ENCODE data around the gene HAGHL. TPM values are rescaled to one million over a fixed set of nuclear protein-coding genes. Genes with fewer than 3 reads are reported as not detected.

The HAGHL gene
- total and polyA plus RNA-seq, 2 donors from 2014 or later: 7.5 to 18.0 TPM

DNA sequence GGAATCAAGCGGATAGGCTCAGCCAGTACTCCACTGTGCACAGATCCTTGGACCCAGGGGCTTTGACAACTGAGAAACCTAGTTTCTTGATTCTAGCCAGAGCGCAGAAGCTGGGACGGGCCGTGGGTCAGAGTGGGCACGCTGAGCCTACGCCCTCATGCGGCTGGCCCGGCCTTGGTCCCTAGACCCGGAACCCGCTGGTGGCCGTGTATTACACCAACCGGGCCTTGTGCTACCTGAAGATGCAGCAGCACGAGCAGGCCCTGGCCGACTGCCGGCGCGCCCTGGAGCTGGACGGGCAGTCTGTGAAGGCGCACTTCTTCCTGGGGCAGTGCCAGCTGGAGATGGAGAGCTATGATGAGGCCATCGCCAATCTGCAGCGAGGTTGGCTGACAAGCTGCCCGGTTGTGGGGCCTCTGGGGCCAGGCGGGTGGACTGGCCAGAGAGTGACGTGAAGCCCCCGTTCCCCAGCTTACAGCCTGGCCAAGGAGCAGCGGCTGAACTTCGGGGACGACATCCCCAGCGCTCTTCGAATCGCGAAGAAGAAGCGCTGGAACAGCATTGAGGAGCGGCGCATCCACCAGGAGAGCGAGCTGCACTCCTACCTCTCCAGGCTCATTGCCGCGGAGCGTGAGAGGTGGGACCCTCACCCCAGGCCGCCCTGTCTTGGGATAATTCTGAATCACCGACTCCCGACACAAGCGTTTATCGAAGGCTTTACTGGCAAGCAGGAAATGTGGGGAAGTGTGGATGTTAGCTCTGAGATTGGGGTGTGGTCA, 45.8 kb upstream of the HAGHL start:
- Histone ChIP-seq H3K27me3 (ENCODE audit: control insufficient read depth, insufficient read depth, low read length) (no peaks in the 10 kb centered on the region), H3K4me3 (ENCODE audit: low read length in 3 of 3) (peak overlapping the region; percentile 42 to 79 (median 77)), H3K4me1 (ENCODE audit: control insufficient read depth in 2 of 3, insufficient read depth in 2 of 3, low read depth in 1 of 3, low read length in 3 of 3) (peaks cover 0 to 42% (median 12%) of the 10 kb centered on the region in 3 donors), H3K9me3 (ENCODE audit: control insufficient read depth in 2 of 3, insufficient read depth in 1 of 3, low read length in 3 of 3) (no peaks in the 10 kb centered on the region), H3K36me3 (ENCODE audit: control insufficient read depth in 2 of 3, insufficient read depth in 3 of 3, low read length in 3 of 3) (peaks cover 5 to 19% (median 8%) of the 10 kb centered on the region in 3 donors), H3K27ac (ENCODE audit: low read depth in 2 of 2, low read length in 2 of 2) (peak overlapping the region in 1 of 2 donors; percentile 34), H3K9ac (ENCODE audit: low read length in 3 of 3) (peak overlapping the region in 2 of 3 donors; percentile 64 to 71)
- intact Hi-C loops (cut with DNase I): no loop called here
- no peak for TF ChIP-seq CTCF (IDR thresholded peaks at IDR 0.05; ENCODE audit: borderline replicate concordance, extremely low read depth, insufficient read depth)
- FAIRE-seq (no peak), DNase-seq (no peak)

DNA sequence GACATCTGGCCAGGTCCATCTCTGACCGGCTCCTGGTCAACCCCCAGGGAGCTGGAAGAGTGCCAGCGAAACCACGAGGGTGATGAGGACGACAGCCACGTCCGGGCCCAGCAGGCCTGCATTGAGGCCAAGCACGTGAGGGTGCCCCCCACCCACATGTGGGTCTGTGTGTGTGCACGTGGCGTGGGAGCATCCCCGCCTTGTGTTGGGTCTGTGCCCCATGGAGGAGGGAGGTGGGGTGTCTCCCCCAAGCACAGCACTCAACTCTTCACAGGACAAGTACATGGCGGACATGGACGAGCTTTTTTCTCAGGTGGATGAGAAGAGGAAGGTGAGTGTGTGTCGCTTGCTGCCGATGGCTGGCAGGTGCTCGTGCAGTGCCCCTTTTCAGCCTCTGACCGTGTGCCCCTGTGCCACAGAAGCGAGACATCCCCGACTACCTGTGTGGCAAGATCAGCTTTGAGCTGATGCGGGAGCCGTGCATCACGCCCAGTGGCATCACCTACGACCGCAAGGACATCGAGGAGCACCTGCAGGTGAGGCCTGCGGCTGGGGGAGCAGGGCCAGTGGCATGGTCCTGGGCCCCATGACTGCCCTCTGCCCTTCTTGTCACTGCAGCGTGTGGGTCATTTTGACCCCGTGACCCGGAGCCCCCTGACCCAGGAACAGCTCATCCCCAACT, 45.0 kb upstream of the HAGHL start:
- peak overlapping the region in 1 of 2 donors; percentile 34 for H3K27ac ChIP-seq (ENCODE audit: low read depth in 2 of 2, low read length in 2 of 2)
- peaks cover 5 to 21% (median 8%) of the 10 kb centered on the region in 3 donors for H3K36me3 ChIP-seq (ENCODE audit: control insufficient read depth in 2 of 3, insufficient read depth in 3 of 3, low read length in 3 of 3)
- DNase-seq: no peak
- H3K4me1 ChIP-seq (ENCODE audit: control insufficient read depth in 2 of 3, insufficient read depth in 2 of 3, low read depth in 1 of 3, low read length in 3 of 3): peaks cover 0 to 42% (median 12%) of the 10 kb centered on the region in 3 donors
- no peaks in the 10 kb centered on the region for H3K9me3 ChIP-seq (ENCODE audit: control insufficient read depth in 2 of 3, insufficient read depth in 1 of 3, low read length in 3 of 3)
- no peak overlapping the region for H3K9ac ChIP-seq (ENCODE audit: low read length in 3 of 3)
- intact Hi-C loops (cut with DNase I): no loop called here
- peak overlapping the region in 1 of 3 donors; percentile 79 for H3K4me3 ChIP-seq (ENCODE audit: low read length in 3 of 3)
- no peaks in the 10 kb centered on the region for H3K27me3 ChIP-seq (ENCODE audit: control insufficient read depth, insufficient read depth, low read length)
- FAIRE-seq: no peak
- no peak for TF ChIP-seq CTCF (IDR thresholded peaks at IDR 0.05; ENCODE audit: borderline replicate concordance, extremely low read depth, insufficient read depth)

DNA sequence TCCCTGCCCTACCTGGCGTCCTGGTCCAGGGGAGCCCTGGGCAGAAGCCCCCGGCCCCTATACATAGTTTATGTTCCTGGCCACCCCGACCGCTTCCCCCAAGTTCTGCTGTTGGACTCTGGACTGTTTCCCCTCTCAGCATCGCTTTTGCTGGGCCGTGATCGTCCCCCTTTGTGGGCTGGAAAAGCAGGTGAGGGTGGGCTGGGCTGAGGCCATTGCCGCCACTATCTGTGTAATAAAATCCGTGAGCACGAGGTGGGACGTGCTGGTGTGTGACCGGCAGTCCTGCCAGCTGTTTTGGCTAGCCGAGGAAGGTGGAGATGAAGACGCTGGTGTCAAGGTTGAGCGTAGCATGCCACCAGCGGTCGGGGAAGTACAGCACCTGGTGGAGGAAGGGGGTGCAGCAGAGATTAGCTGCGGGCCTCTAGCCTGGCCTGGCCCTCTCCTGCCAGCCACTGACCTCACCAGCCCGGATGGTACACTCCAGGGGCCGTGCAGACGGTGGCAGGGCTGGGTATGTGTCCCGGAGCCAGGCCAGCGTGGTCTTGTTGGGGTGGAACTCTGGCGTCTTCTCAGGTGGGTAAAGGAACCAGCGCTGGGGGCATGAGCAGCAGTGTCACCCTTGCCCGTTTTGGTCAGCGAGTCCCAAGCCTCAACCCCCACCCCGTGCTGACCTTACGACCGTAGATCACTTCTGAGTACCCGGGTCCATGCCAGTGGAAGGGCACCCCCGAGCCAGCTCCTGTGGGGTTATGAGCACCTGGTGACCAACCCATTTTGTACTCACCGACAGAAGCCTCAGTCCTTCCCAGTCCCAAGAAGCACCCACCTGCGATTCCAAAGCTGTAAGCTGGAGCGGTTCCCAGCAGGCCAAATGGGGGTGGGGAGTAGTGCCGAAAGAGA, 44.2 kb upstream of the HAGHL start:
- peaks cover 0 to 42% (median 12%) of the 10 kb centered on the region in 3 donors for H3K4me1 ChIP-seq (ENCODE audit: control insufficient read depth in 2 of 3, insufficient read depth in 2 of 3, low read depth in 1 of 3, low read length in 3 of 3)

More for the DNA sequence above, 44.2 kb upstream of the HAGHL start:
- Histone ChIP-seq H3K27me3 (ENCODE audit: control insufficient read depth, insufficient read depth, low read length) (no peaks in the 10 kb centered on the region), H3K36me3 (ENCODE audit: control insufficient read depth in 2 of 3, insufficient read depth in 3 of 3, low read length in 3 of 3) (peaks cover 5 to 22% (median 8%) of the 10 kb centered on the region in 3 donors), H3K9me3 (ENCODE audit: control insufficient read depth in 2 of 3, insufficient read depth in 1 of 3, low read length in 3 of 3) (no peaks in the 10 kb centered on the region), H3K9ac (ENCODE audit: low read length in 3 of 3) (no peak overlapping the region), H3K4me3 (ENCODE audit: low read length in 3 of 3) (peak overlapping the region in 1 of 3 donors; percentile 73), H3K27ac (ENCODE audit: low read depth in 2 of 2, low read length in 2 of 2) (no peak overlapping the region)
- DNase-seq: no peak
- TF ChIP-seq CTCF (IDR thresholded peaks at IDR 0.05; ENCODE audit: borderline replicate concordance, extremely low read depth, insufficient read depth): no peak
- intact Hi-C loops (cut with DNase I): no loop called here
- FAIRE-seq: no peak
